GM23338 (cell line): ENCODE results near the gene KIAA2012. TPM values are rescaled to one million over a fixed set of nuclear protein-coding genes. Genes with fewer than 3 reads are reported as not detected.

ENCODE experiments used
- ATAC-seq: fragments of 200-7000 bp; cut with Tn5 transposase; 3 replicates; pipeline ENCODE4 v1.9.1; 2020
- DNase-seq: peaks from one replicate; pipeline ENCODE4 v3.0.0-alpha.2; 2015; ENCODE audit warnings: low spot score
- H2AFZ ChIP-seq: fragments of 200-600 bp; sonication (generic); 2 replicates; pipeline ENCODE4 v1.8.0; 2016; ENCODE audit warnings: antibody characterized with exemption, mild to moderate bottlenecking, moderate library complexity
- H3F3A ChIP-seq: fragments of 200-600 bp; sonication (generic); replicated peaks from 2 replicates; pipeline ENCODE4 v1.8.0; 2017; ENCODE audit warnings: antibody characterized with exemption, mixed run types, low read depth
- H3K27ac ChIP-seq: fragments of 200-600 bp; sonication (generic); 2 replicates; pipeline ENCODE4 v1.6.1; 2016; ENCODE audit warnings: low read depth
- H3K27me3 ChIP-seq: fragments of 200-600 bp; sonication (generic); 2 replicates; pipeline ENCODE4 v1.8.0; 2016; ENCODE audit warnings: mild to moderate bottlenecking, mixed run types, moderate library complexity; ENCODE audit not compliant: insufficient read depth
- H3K36me3 ChIP-seq: fragments of 200-600 bp; sonication (generic); 2 replicates; pipeline ENCODE4 v1.8.0; 2016; ENCODE audit warnings: mild to moderate bottlenecking; ENCODE audit not compliant: insufficient read depth
- H3K4me1 ChIP-seq: fragments of 200-600 bp; sonication (generic); 2 replicates; pipeline ENCODE4 v1.8.0; 2016; ENCODE audit warnings: mild to moderate bottlenecking, moderate library complexity; ENCODE audit not compliant: insufficient read depth
- H3K4me2 ChIP-seq: fragments of 200-600 bp; sonication (generic); 2 replicates; pipeline ENCODE4 v1.7.1; 2017; ENCODE audit warnings: mixed run types
- H3K4me3 ChIP-seq: fragments of 200-600 bp; sonication (generic); 2 replicates; pipeline ENCODE4 v1.6.1; 2016; ENCODE audit warnings: mixed run types
- H3K79me2 ChIP-seq: fragments of 200-600 bp; sonication (generic); replicated peaks from 2 replicates; pipeline ENCODE4 v1.8.0; 2017; ENCODE audit warnings: mild to moderate bottlenecking; ENCODE audit not compliant: insufficient read depth
- H3K9me2 ChIP-seq: fragments of 200-600 bp; sonication (generic); 2 replicates; pipeline ENCODE4 v1.8.0; 2017; ENCODE audit not compliant: insufficient read depth
- H4K20me1 ChIP-seq: fragments of 200-600 bp; sonication (generic); replicated peaks from 2 replicates; pipeline ENCODE4 v1.8.0; 2017; ENCODE audit warnings: mild to moderate bottlenecking; ENCODE audit not compliant: insufficient read depth
- H3K27ac Mint-ChIP-seq: 2 replicates; pipeline ENCODE4 v1.8.0; 2020; ENCODE audit warnings: inconsistent platforms, mild to moderate bottlenecking, moderate library complexity, mixed read lengths
- H3K27me3 Mint-ChIP-seq: 3 replicates; pipeline ENCODE4 v1.8.0; 2022; ENCODE audit warnings: low read depth, mild to moderate bottlenecking, moderate library complexity, mixed read lengths, inconsistent platforms; ENCODE audit not compliant: insufficient read depth, poor library complexity
- H3K36me3 Mint-ChIP-seq: 3 replicates; pipeline ENCODE4 v1.8.0; 2021; ENCODE audit warnings: low read depth, mild to moderate bottlenecking, inconsistent platforms, moderate library complexity, mixed read lengths
- H3K4me1 Mint-ChIP-seq: 3 replicates; pipeline ENCODE4 v1.8.0; 2020; ENCODE audit warnings: mild to moderate bottlenecking, inconsistent platforms, mixed read lengths
- H3K4me3 Mint-ChIP-seq: 3 replicates; pipeline ENCODE4 v1.8.0; 2021; ENCODE audit warnings: moderate library complexity, mild to moderate bottlenecking, inconsistent platforms, mixed read lengths
- H3K9me3 Mint-ChIP-seq: 3 replicates; pipeline ENCODE4 v1.8.0; 2020; ENCODE audit warnings: moderate library complexity, mild to moderate bottlenecking, inconsistent platforms, mixed read lengths
- CREB1 ChIP-seq: fragments of 250-450 bp; sonication (Bioruptor Pico); IDR thresholded peaks from 2 replicates; pipeline ENCODE4 v1.5.0; 2020; ENCODE audit warnings: low read depth, mild to moderate bottlenecking, moderate library complexity
- EZH2 ChIP-seq: fragments of 200-600 bp; sonication (generic); IDR thresholded peaks from one replicate; pipeline ENCODE4 v1.8.0; 2017; ENCODE audit warnings: antibody characterized with exemption, mild to moderate bottlenecking, low read depth; ENCODE audit not compliant: unreplicated experiment
- EZH2phosphoT487 ChIP-seq: fragments of 200-600 bp; sonication (generic); IDR thresholded peaks from one replicate; pipeline ENCODE4 v1.8.1; 2018; ENCODE audit warnings: antibody characterized with exemption; ENCODE audit not compliant: unreplicated experiment
- JUNB ChIP-seq: IDR thresholded peaks from one replicate; pipeline ENCODE4 v1.6.1; 2016; ENCODE audit warnings: antibody characterized with exemption; ENCODE audit not compliant: unreplicated experiment
- NANOG ChIP-seq: IDR thresholded peaks from 2 replicates; pipeline ENCODE4 v1.6.1; 2016; ENCODE audit warnings: antibody characterized with exemption, borderline replicate concordance
- POLR2AphosphoS5 ChIP-seq: IDR thresholded peaks from 2 replicates; pipeline ENCODE4 v1.6.1; 2016; ENCODE audit warnings: antibody characterized with exemption, low read depth
- REST ChIP-seq: IDR thresholded peaks from one replicate; pipeline ENCODE4 v1.6.1; 2018; ENCODE audit warnings: antibody characterized with exemption; ENCODE audit not compliant: unreplicated experiment
- STAT1 ChIP-seq: IDR thresholded peaks from one replicate; pipeline ENCODE4 v1.6.1; 2016; ENCODE audit warnings: antibody characterized with exemption; ENCODE audit not compliant: unreplicated experiment
- ZNF114 ChIP-seq: fragments of 250-450 bp; sonication (Bioruptor Pico); IDR thresholded peaks from 2 replicates; pipeline ENCODE4 v1.5.0; 2020; ENCODE audit warnings: mild to moderate bottlenecking, moderate library complexity
- ZNF331 ChIP-seq: fragments of 250-450 bp; sonication (Bioruptor Pico); IDR thresholded peaks from 2 replicates; pipeline ENCODE4 v1.5.0; 2020; ENCODE audit warnings: low read depth, mild to moderate bottlenecking, moderate library complexity
- long read RNA-seq: library from polyadenylated mRNA; unstranded; transcript quantifications from one replicate; pipeline ENCODE4 v2.0.0, GENCODE V29; 2020; ENCODE audit not compliant: unreplicated experiment
- polyA plus RNA-seq: library from polyadenylated mRNA; unstranded; fragments of >200 nt; fragmentation: Nextera tagmentation; extraction: Ambion mirVana; gene quantifications from 2 replicates; pipeline ENCODE4 v1.2.1, GENCODE V29; 2016
- total RNA-seq: library from RNA; depleted of rRNA; stranded (reverse); fragments of >200 nt; shearing (Covaris generic); gene quantifications from 2 replicates; pipeline ENCODE4 v1.2.3, GENCODE V29; 2014; rRNA removed
- TF ChIP-seq, protein P1 (sequence below): IDR thresholded peaks from 2 replicates; pipeline ENCODE4 v1.6.1; 2016; ENCODE audit warnings: antibody characterized with exemption
- TF ChIP-seq, protein P2 (sequence below): fragments of 250-450 bp; sonication (Bioruptor Pico); IDR thresholded peaks from 2 replicates; pipeline ENCODE4 v1.5.0; 2020; ENCODE audit warnings: mild to moderate bottlenecking, moderate library complexity
- TF ChIP-seq, protein P3 (sequence below), 2 experiments: fragments of 200-600 bp in 1 of 2; sonication (generic) in 1 of 2; conservative IDR thresholded peaks; 2 replicates each; pipeline versions ENCODE4 v1.5.1 to v1.6.1; 2016 to 2017; ENCODE audit warnings: antibody characterized with exemption in 2 of 2, low read depth in 2 of 2, mild to moderate bottlenecking in 2 of 2, moderate library complexity in 1 of 2

The KIAA2012 gene
- total RNA-seq, result 0.03 TPM in 1 of 2 replicates, not detected in the other
- polyA plus RNA-seq, result 0.07 and 0.08 TPM in 2 replicates
- long read RNA-seq, result 0 reads

- Mint-ChIP-seq H3K4me3 (no peak within 1 kb of the TSS), H3K27ac (no peak within 1 kb of the TSS), H3K4me1 (peaks cover 11% of the 10 kb centered on the region), H3K27me3 (peaks cover 5% of the 10 kb centered on the region), H3K9me3 (no peaks in the 10 kb centered on the region), H3K36me3 (no peaks in the 10 kb centered on the region)
- Histone ChIP-seq H3F3A (no peaks in the 10 kb centered on the region), H3K27me3 (no peaks in the 10 kb centered on the region), H3K4me1 (peaks cover 17% of the 10 kb centered on the region), H4K20me1 (no peaks in the 10 kb centered on the region), H3K4me2 (no peak within 1 kb of the TSS), H3K4me3 (no peak within 1 kb of the TSS), H3K79me2 (no peaks in the 10 kb centered on the region), H2AFZ (peak within 1 kb of the TSS; percentile 73), H3K9me2 (peaks cover 3% of the 10 kb centered on the region), H3K36me3 (no peaks in the 10 kb centered on the region), H3K27ac (no peak within 1 kb of the TSS)
- ATAC-seq (peak; percentile 88), DNase-seq (peak; percentile 64)
- TF ChIP-seq NANOG, result no peak
- TF ChIP-seq, protein P1, sequence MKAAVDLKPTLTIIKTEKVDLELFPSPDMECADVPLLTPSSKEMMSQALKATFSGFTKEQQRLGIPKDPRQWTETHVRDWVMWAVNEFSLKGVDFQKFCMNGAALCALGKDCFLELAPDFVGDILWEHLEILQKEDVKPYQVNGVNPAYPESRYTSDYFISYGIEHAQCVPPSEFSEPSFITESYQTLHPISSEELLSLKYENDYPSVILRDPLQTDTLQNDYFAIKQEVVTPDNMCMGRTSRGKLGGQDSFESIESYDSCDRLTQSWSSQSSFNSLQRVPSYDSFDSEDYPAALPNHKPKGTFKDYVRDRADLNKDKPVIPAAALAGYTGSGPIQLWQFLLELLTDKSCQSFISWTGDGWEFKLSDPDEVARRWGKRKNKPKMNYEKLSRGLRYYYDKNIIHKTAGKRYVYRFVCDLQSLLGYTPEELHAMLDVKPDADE, result no peak
- no peak for TF ChIP-seq STAT1
- TF ChIP-seq, protein P2, sequence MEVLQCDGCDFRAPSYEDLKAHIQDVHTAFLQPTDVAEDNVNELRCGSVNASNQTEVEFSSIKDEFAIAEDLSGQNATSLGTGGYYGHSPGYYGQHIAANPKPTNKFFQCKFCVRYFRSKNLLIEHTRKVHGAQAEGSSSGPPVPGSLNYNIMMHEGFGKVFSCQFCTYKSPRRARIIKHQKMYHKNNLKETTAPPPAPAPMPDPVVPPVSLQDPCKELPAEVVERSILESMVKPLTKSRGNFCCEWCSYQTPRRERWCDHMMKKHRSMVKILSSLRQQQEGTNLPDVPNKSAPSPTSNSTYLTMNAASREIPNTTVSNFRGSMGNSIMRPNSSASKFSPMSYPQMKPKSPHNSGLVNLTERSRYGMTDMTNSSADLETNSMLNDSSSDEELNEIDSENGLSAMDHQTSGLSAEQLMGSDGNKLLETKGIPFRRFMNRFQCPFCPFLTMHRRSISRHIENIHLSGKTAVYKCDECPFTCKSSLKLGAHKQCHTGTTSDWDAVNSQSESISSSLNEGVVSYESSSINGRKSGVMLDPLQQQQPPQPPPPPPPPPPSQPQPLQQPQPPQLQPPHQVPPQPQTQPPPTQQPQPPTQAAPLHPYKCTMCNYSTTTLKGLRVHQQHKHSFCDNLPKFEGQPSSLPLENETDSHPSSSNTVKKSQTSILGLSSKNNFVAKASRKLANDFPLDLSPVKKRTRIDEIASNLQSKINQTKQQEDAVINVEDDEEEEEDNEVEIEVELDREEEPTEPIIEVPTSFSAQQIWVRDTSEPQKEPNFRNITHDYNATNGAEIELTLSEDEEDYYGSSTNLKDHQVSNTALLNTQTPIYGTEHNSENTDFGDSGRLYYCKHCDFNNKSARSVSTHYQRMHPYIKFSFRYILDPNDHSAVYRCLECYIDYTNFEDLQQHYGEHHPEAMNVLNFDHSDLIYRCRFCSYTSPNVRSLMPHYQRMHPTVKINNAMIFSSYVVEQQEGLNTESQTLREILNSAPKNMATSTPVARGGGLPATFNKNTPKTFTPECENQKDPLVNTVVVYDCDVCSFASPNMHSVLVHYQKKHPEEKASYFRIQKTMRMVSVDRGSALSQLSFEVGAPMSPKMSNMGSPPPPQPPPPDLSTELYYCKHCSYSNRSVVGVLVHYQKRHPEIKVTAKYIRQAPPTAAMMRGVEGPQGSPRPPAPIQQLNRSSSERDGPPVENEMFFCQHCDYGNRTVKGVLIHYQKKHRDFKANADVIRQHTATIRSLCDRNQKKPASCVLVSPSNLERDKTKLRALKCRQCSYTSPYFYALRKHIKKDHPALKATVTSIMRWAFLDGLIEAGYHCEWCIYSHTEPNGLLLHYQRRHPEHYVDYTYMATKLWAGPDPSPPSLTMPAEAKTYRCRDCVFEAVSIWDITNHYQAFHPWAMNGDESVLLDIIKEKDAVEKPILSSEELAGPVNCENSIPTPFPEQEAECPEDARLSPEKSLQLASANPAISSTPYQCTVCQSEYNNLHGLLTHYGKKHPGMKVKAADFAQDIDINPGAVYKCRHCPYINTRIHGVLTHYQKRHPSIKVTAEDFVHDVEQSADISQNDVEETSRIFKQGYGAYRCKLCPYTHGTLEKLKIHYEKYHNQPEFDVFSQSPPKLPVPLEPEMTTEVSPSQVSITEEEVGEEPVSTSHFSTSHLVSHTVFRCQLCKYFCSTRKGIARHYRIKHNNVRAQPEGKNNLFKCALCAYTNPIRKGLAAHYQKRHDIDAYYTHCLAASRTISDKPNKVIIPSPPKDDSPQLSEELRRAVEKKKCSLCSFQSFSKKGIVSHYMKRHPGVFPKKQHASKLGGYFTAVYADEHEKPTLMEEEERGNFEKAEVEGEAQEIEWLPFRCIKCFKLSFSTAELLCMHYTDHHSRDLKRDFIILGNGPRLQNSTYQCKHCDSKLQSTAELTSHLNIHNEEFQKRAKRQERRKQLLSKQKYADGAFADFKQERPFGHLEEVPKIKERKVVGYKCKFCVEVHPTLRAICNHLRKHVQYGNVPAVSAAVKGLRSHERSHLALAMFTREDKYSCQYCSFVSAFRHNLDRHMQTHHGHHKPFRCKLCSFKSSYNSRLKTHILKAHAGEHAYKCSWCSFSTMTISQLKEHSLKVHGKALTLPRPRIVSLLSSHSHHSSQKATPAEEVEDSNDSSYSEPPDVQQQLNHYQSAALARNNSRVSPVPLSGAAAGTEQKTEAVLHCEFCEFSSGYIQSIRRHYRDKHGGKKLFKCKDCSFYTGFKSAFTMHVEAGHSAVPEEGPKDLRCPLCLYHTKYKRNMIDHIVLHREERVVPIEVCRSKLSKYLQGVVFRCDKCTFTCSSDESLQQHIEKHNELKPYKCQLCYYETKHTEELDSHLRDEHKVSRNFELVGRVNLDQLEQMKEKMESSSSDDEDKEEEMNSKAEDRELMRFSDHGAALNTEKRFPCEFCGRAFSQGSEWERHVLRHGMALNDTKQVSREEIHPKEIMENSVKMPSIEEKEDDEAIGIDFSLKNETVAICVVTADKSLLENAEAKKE, result no peak
- TF ChIP-seq ZNF114 (CRISPR knock-in tag), result no peak
- TF ChIP-seq, protein P3, sequence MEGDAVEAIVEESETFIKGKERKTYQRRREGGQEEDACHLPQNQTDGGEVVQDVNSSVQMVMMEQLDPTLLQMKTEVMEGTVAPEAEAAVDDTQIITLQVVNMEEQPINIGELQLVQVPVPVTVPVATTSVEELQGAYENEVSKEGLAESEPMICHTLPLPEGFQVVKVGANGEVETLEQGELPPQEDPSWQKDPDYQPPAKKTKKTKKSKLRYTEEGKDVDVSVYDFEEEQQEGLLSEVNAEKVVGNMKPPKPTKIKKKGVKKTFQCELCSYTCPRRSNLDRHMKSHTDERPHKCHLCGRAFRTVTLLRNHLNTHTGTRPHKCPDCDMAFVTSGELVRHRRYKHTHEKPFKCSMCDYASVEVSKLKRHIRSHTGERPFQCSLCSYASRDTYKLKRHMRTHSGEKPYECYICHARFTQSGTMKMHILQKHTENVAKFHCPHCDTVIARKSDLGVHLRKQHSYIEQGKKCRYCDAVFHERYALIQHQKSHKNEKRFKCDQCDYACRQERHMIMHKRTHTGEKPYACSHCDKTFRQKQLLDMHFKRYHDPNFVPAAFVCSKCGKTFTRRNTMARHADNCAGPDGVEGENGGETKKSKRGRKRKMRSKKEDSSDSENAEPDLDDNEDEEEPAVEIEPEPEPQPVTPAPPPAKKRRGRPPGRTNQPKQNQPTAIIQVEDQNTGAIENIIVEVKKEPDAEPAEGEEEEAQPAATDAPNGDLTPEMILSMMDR (conservative IDR thresholded peaks at IDR 0.05; ENCODE audit: low read depth in 2 of 2), result no peak
- TF ChIP-seq ZNF331 (CRISPR knock-in tag), result no peak
- no peak for TF ChIP-seq EZH2
- TF ChIP-seq EZH2phosphoT487, result no peak
- no peak for TF ChIP-seq REST
- TF ChIP-seq POLR2AphosphoS5, result no peak
- TF ChIP-seq JUNB, result no peak
- no peak for TF ChIP-seq CREB1
Measured at GRCh38 chr2:202072737-202073401, at the start of gene KIAA2012. Gene KIAA2012 (plus strand): TSS chr2:202073255. CDS start chr2:202073628, 373 bp downstream.
